Thoracic aorta (tissue), 2 donors: ENCODE measurements around the gene SWSAP1. TPM values are rescaled to one million over a fixed set of nuclear protein-coding genes. Genes with fewer than 3 reads are reported as not detected.
A peak's percentile ranks its signal among the peaks of the same experiment; 100 is the strongest.
"Not testable (repeated sequence)": the region's sequence is repeated elsewhere in the genome, so short reads cannot be mapped to it uniquely, and the experiment has no call there.

Source experiments
- ATAC-seq: fragments of 150-250 bp; one replicate; pipeline ENCODE4 v1.8.0; 2017; ENCODE audit warnings: low read depth; ENCODE audit not compliant: insufficient number of reproducible peaks, low FRiP score
- DNase-seq: peaks from one replicate; pipeline ENCODE4 v3.0.0-alpha.2; 2020; ENCODE audit warnings: low spot score
- H3K27ac ChIP-seq, 2 donors: fragments of 200-600 bp; sonication (generic); 1 replicate in 1 of 2; 2 replicates in 1 of 2; pipeline ENCODE4 v1.5.1; 2016; ENCODE audit warnings: mild to moderate bottlenecking in 2 of 2, moderate library complexity in 2 of 2
- H3K27me3 ChIP-seq: fragments of 200-600 bp; sonication (generic); replicated peaks from 2 replicates; pipeline ENCODE4 v1.6.0; 2016; ENCODE audit warnings: mild to moderate bottlenecking; ENCODE audit not compliant: insufficient read depth
- H3K36me3 ChIP-seq: fragments of 200-600 bp; sonication (generic); one replicate; pipeline ENCODE4 v1.5.1; 2016
- H3K4me1 ChIP-seq, 2 donors: fragments of 200-600 bp; sonication (generic); 1 replicate in 1 of 2; 2 replicates in 1 of 2; pipeline versions ENCODE4 v1.5.1 to v1.6.0; 2016; ENCODE audit warnings: low read depth in 2 of 2, mild to moderate bottlenecking in 1 of 2; ENCODE audit not compliant: control insufficient read depth in 1 of 2
- H3K4me3 ChIP-seq: fragments of 200-600 bp; sonication (generic); 2 replicates; pipeline ENCODE4 v1.5.1; 2016; ENCODE audit warnings: mild to moderate bottlenecking
- H3K9me3 ChIP-seq: fragments of 200-600 bp; sonication (generic); 2 replicates; pipeline ENCODE4 v1.5.1; 2016
- total RNA-seq, 2 donors: library from RNA; depleted of rRNA; stranded (reverse); fragments of >200 nt; gene quantifications; one replicate each; pipeline versions ENCODE4 v1.1.0 to v1.2.3, GENCODE V29; 2016
- TF ChIP-seq, protein P1 (sequence below): fragments of 200-600 bp; sonication (generic); IDR thresholded peaks from one replicate; pipeline ENCODE4 v1.5.1; 2019; ENCODE audit warnings: antibody characterized with exemption

SWSAP1 gene
- total RNA-seq, 2 donors from 2014 or later, result 1.2 to 1.5 TPM

DNA sequence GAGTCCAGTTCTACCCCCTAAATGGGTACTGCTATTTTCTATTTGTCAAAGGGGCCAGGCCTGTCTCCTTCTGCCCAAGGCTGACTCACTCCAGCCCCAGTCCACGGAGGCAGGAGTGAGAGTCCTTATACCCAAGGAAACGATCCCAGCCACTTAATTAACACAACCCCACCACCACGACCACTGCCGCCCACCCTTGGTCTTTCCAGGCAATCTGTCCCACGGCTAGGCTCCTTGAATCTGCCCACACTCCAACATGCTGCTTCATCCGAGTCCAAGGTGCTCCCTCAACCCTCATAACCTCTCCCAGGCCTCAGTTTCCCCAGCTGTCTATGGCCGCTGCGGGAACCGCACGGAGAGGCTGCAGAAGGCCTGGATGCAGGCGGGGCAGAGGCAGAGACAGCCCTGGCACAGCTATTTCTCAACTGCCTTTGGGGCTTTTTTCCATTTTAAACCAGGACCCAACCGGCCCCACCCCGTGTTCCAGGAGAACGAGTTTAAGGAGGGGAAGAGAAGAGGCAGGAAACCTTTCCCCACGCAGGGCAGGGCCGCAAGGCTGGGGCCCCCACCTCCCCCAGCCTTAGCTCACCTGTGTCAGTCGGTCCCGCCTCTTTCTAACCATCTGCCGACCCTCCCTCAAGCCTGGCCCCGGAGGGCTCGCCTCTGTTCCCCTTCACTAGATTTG is 35.8 kb upstream of the SWSAP1 start:
- DNase-seq (no peak), ATAC-seq (no peak)
- peak overlapping the region; percentile 60 to 63 for H3K27ac ChIP-seq
- peaks cover 31% of the 10 kb centered on the region for H3K36me3 ChIP-seq
- no peaks in the 10 kb centered on the region for H3K27me3 ChIP-seq
- TF ChIP-seq, protein P1, sequence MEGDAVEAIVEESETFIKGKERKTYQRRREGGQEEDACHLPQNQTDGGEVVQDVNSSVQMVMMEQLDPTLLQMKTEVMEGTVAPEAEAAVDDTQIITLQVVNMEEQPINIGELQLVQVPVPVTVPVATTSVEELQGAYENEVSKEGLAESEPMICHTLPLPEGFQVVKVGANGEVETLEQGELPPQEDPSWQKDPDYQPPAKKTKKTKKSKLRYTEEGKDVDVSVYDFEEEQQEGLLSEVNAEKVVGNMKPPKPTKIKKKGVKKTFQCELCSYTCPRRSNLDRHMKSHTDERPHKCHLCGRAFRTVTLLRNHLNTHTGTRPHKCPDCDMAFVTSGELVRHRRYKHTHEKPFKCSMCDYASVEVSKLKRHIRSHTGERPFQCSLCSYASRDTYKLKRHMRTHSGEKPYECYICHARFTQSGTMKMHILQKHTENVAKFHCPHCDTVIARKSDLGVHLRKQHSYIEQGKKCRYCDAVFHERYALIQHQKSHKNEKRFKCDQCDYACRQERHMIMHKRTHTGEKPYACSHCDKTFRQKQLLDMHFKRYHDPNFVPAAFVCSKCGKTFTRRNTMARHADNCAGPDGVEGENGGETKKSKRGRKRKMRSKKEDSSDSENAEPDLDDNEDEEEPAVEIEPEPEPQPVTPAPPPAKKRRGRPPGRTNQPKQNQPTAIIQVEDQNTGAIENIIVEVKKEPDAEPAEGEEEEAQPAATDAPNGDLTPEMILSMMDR, result no peak
- peak overlapping the region; percentile 75 for H3K4me3 ChIP-seq
- H3K4me1 ChIP-seq, result peaks cover 2 to 31% of the 10 kb centered on the region in 2 donors
- no peaks in the 10 kb centered on the region for H3K9me3 ChIP-seq

DNA sequence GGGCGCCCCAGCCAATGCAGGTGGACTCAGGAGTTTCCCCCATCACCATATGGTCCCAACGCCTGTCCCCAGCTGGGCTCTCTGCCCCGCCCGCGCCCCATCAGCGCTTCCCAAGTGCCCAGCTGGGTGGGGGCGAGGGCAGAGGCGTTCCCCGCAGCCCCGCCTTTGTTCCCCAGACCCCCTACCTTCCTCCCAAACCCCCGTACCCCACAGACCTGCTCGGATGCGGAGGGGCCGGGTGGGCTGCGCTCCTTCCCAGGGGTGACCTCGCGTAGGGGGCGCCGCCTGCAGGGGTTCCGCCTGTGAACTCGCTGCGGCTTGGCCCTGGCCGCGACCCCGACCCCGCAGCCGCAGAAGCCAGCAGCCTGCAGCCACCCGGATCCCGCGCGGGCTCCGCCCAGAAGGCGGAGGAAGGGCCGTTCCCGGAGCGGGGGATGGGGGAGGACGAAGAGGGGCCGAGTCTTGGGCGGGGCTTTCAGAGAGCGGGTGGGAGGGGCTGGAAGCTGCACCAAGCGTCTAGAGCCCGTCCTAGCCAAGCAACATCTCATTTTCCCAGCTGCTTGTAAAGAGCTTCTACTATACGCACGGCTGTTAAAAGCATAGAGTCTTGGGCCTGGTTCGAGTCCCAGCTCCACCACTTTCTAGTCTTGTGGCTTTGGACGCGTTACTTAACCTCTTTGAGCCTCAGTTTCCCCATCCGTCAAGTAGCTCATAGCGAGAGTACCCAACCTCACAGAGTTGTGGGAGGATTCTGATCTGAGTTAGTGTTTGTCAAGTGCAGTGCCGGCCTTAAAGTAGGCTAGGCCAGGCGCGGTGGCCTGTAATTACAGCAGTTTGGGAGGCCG is 35.0 kb upstream of the SWSAP1 start, which contains the start of gene RAB3D:
TSS of gene RAB3D (minus strand) at position 404 of the 845 bp plus-strand sequence. CDS start 2,258 bp downstream, outside the sequence.
- Histone ChIP-seq H3K27ac (peak within 1 kb of the TSS; percentile 60 to 63), H3K4me1 (peaks cover 8 to 38% of the 10 kb centered on the region in 2 donors), H3K9me3 (no peaks in the 10 kb centered on the region), H3K27me3 (no peaks in the 10 kb centered on the region), H3K36me3 (peaks cover 24% of the 10 kb centered on the region), H3K4me3 (peak within 1 kb of the TSS; percentile 75)
- ATAC-seq (peak; percentile 62), DNase-seq (peak; percentile 60)
- TF ChIP-seq, protein P1, result no peak

DNA sequence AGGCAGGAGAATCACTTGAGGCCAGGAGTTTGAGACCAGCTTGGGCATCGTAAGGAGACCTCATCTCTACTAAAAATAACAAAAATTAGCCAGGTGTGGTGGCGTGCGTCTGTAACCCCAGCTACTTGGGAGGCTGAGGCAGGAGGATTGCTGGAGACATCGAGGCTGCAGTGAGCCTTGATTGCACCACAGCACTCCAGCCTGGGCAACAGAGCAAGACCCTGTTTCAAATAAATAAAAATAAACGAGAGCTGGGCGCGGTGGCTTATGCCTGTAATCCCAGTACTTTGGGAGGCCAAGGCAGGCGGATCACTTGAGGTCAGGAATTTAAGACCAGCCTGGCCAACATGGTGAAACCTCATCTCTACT is 34.4 kb upstream of the SWSAP1 start:
- not testable (repeated sequence) for ATAC-seq, H3K9me3 ChIP-seq, H3K27me3 ChIP-seq, DNase-seq
- H3K4me3 ChIP-seq, result peak overlapping the region; percentile 75
- peaks cover 13 to 44% of the 10 kb centered on the region in 2 donors for H3K4me1 ChIP-seq
- H3K36me3 ChIP-seq, result peaks cover 18% of the 10 kb centered on the region
- peak overlapping the region; percentile 41 to 60 for H3K27ac ChIP-seq

DNA sequence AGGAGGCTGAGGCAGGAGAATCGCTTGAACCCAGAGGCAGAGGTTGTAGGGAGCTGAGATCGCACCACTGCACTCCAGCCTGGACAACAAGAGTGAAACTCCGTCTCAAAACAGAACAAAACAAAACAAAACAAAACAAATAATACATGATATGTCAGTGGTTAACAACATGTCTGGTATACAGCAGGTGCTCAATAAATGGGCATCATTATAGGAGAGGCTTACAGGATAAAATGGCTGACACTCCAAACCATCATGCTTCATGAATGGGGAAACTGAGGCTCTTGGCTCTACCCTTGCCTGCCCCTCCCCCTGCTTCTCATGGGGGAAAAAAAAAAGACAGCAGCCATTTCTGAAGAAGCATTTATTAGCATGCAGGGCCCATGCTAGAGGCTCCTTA is 32.0 kb upstream of the SWSAP1 start:
- Histone ChIP-seq H3K9me3 (no peaks in the 10 kb centered on the region), H3K36me3 (peaks cover 6% of the 10 kb centered on the region), H3K4me3 (no peak overlapping the region), H3K27me3 (no peaks in the 10 kb centered on the region), H3K27ac (no peak overlapping the region), H3K4me1 (peaks cover 21 to 59% of the 10 kb centered on the region in 2 donors)
- TF ChIP-seq, protein P1, result no peak
- ATAC-seq (no peak), DNase-seq (no peak)

DNA sequence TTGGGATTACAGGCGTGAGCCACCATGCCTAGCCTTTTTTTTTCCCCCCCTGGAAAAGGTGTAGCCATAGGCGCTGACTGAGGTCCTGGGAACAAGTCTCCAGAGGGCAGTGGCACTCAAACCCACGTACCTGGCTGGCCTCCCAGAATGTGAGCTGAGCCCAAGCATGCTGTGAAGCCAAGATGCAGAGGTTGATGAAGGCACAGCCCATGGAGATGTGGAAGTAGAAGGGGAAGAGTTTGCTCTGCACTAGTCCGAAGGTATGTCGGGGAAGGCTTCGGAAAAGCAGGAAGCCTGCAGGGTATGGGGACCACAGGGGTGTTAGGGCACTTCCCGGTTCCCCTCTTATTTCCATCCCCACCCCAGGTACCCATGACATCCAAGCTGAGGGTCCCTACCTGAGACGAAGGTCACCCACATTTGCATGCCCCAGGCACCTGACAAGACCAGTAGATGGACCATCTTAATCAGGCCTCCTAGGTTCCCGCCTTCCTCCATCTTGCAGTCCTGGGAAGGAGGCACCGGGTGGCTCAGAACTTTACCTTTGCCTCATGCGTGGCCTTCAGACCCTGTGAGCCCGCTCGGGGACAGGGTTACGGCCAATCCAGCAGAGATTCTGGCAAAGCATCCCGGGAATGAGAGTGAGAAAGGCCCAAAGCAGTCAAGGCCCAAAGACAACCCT is 29.2 kb upstream of the SWSAP1 start:
- H3K9me3 ChIP-seq, result no peaks in the 10 kb centered on the region
- no peak for ATAC-seq
- H3K27me3 ChIP-seq, result no peaks in the 10 kb centered on the region
- peak overlapping the region; percentile 83 to 87 for H3K27ac ChIP-seq
- peaks cover 6% of the 10 kb centered on the region for H3K36me3 ChIP-seq
- peak overlapping the region; percentile 83 for H3K4me3 ChIP-seq
- no peak for DNase-seq
- H3K4me1 ChIP-seq, result peaks cover 18 to 37% of the 10 kb centered on the region in 2 donors
- TF ChIP-seq, protein P1, result no peak
